OCI-LY1 (cell line): Measurements from ENCODE around the gene DRC3.

Source experiments
- CTCF ChIP-seq: fragments of 200-600 bp; sonication (generic), shearing (Covaris generic); IDR thresholded peaks from 2 replicates; pipeline ENCODE4 v1.5.1; 2017; ENCODE audit warnings: mild to moderate bottlenecking, antibody characterized with exemption, low read length, moderate library complexity, mixed read lengths
- EZH2 ChIP-seq: fragments of 200-600 bp; sonication (generic), shearing (Covaris generic); IDR thresholded peaks from 2 replicates; pipeline ENCODE4 v1.8.0; 2017; ENCODE audit warnings: borderline replicate concordance, mixed run types, mild to moderate bottlenecking, antibody characterized with exemption, low read length, moderate library complexity, mixed read lengths

GRCh38 chr17:17958982-17959381, 13.7 kb upstream of the DRC3 start:
- TF ChIP-seq CTCF, result no peak
- TF ChIP-seq EZH2, result no peak
